Stimulated activated CD8-positive, alpha-beta memory T cell treated with anti-CD3 and anti-CD28 coated beads, Interleukin-7, amount 100 ng/mL, for 4 hours (primary cell): ENCODE data around the gene TBC1D22A.

ENCODE experiments used
- DNase-seq, 2 donors: peaks; one replicate each; pipeline ENCODE4 v3.0.0-alpha.2; 2020; ENCODE audit warnings: low read depth in 2 of 2

TBC1D22A gene

GRCh38 chr22:46956498-46957215 is 194.2 kb downstream of the TBC1D22A start:
- DNase-seq: no peak

GRCh38 chr22:46957521-46957920 is 195.1 kb downstream of the TBC1D22A start:
- no peak for DNase-seq

- DNase-seq: no peak
Measured at GRCh38 chr22:46958191-46958590, 195.7 kb downstream of the TBC1D22A start.

GRCh38 chr22:46958658-46959057 is 196.2 kb downstream of the TBC1D22A start:
- no peak for DNase-seq

GRCh38 chr22:46959369-46959768 is 196.9 kb downstream of the TBC1D22A start:
- no peak for DNase-seq

GRCh38 chr22:46961591-46962295 is 199.3 kb downstream of the TBC1D22A start:
- DNase-seq: no peak

- DNase-seq: no peak
Measured at GRCh38 chr22:46962406-46962805, 200.0 kb downstream of the TBC1D22A start.

- no peak for DNase-seq
Measured at GRCh38 chr22:46963672-46964545, 201.5 kb downstream of the TBC1D22A start.

- no peak for DNase-seq
Measured at GRCh38 chr22:46964773-46965550, 202.5 kb downstream of the TBC1D22A start.

- DNase-seq: no peak
Measured at GRCh38 chr22:46965555-46966494, 203.4 kb downstream of the TBC1D22A start.

GRCh38 chr22:46966495-46966845 is 204.0 kb downstream of the TBC1D22A start:
- no peak for DNase-seq

GRCh38 chr22:46966846-46967245 is 204.4 kb downstream of the TBC1D22A start:
- DNase-seq: no peak

GRCh38 chr22:46967445-46968358 is 205.3 kb downstream of the TBC1D22A start:
- DNase-seq: no peak

- DNase-seq: no peak
Measured at GRCh38 chr22:46968359-46968740, 205.9 kb downstream of the TBC1D22A start.

- no peak for DNase-seq
Measured at GRCh38 chr22:46968848-46969247, 206.4 kb downstream of the TBC1D22A start.

GRCh38 chr22:46969491-46969890 is 207.0 kb downstream of the TBC1D22A start:
- no peak for DNase-seq

- DNase-seq: no peak
Measured at GRCh38 chr22:46969961-46970360, 207.5 kb downstream of the TBC1D22A start.

- no peak for DNase-seq
Measured at GRCh38 chr22:46970411-46971098, 208.1 kb downstream of the TBC1D22A start.
